ENCODE data around the gene PRXL2B.
A peak's percentile ranks its signal among the peaks of the same experiment; 100 is the strongest.

The PRXL2B gene

GRCh38 chr1:2639607-2640521 lies 53.3 kb downstream of the PRXL2B start:
- DNase-seq: peak in 2 of 42 donors; percentile 6 to 11
- intact Hi-C loops (cut with DNase I): no loop called here

- peak in 1 of 42 donors; percentile 5 for DNase-seq
- intact Hi-C loops (cut with DNase I): no loop called here
These were observed 54.0 kb downstream of the PRXL2B start for GRCh38 chr1:2640626-2641025.
